Heart left ventricle (tissue), 16 donors: Measurements from ENCODE around the gene PTPN12. TPM values are rescaled to one million over a fixed set of nuclear protein-coding genes. Genes with fewer than 3 reads are reported as not detected.

Source experiments
- ATAC-seq, 4 donors: fragments of 200-7000 bp; cut with Tn5 transposase; one replicate each; pipeline ENCODE4 v1.9.1; 2020 to 2022; ENCODE audit warnings: moderate library complexity in 4 of 4, mild to moderate bottlenecking in 3 of 4, moderate number of reproducible peaks in 1 of 4
- DNase-seq, 5 donors: peaks; one replicate each; pipeline ENCODE4 v3.0.0-alpha.2; 2020
- H3K27ac ChIP-seq, 12 donors: fragments of 200-600 bp; sonication (generic) in 4 of 12; one replicate each; pipeline versions ENCODE4 v1.5.0 to v1.8.0; 2016 to 2022; ENCODE audit warnings: mild to moderate bottlenecking in 2 of 12
- H3K27me3 ChIP-seq, 9 donors: fragments of 200-600 bp; sonication (generic) in 2 of 9; one replicate each; pipeline versions ENCODE4 v1.5.1 to v1.8.0; 2016 to 2022; ENCODE audit warnings: mild to moderate bottlenecking in 3 of 9
- H3K36me3 ChIP-seq, 9 donors: fragments of 200-600 bp; sonication (generic) in 2 of 9; one replicate each; pipeline versions ENCODE4 v1.5.0 to v1.8.0; 2018 to 2022; ENCODE audit warnings: mild to moderate bottlenecking in 2 of 9
- H3K4me1 ChIP-seq, 12 donors: fragments of 200-600 bp; sonication (generic) in 4 of 12; one replicate each; pipeline versions ENCODE4 v1.5.0 to v1.8.0; 2016 to 2022; ENCODE audit warnings: mild to moderate bottlenecking in 3 of 12
- H3K4me3 ChIP-seq, 12 donors: fragments of 200-600 bp; sonication (generic) in 4 of 12; one replicate each; pipeline versions ENCODE4 v1.5.0 to v1.8.0; 2017 to 2022; ENCODE audit warnings: mild to moderate bottlenecking in 9 of 12, moderate library complexity in 4 of 12
- H3K9me3 ChIP-seq, 12 donors: fragments of 200-600 bp; sonication (generic) in 4 of 12; one replicate each; pipeline versions ENCODE4 v1.5.0 to v1.8.0; 2016 to 2022; ENCODE audit warnings: mild to moderate bottlenecking in 1 of 12
- POLR2A ChIP-seq, 2 donors: fragments of 450-650 bp; IDR thresholded peaks; one replicate each; pipeline ENCODE4 v1.6.1; 2017; ENCODE audit warnings: antibody characterized with exemption in 2 of 2, mild to moderate bottlenecking in 2 of 2, moderate library complexity in 2 of 2
- WGBS, 4 donors: extraction: QIAGEN DNeasy Blood & Tissue Kit in 2 of 4; methylation state at CpG; one replicate each; pipeline versions ENCODE4 v1.1.5 to v1.1.7; 2013 to 2018; 5-methylcytosine and 5-hydroxymethylcytosine counted together
- intact Hi-C, 10 donors: fragments of 100-400 bp; cut with DNase I; formaldehyde crosslinking; loops; one replicate each; pipeline versions ENCODE4 v1.11.1 to v1.14.2; 2022
- polyA plus RNA-seq, 2 donors: library from polyadenylated mRNA; stranded (reverse); fragments of 200-250 nt; gene quantifications; one replicate each; pipeline ENCODE4 v1.2.3, GENCODE V29; 2013
- total RNA-seq, 9 donors: library from RNA; depleted of rRNA in 2 of 9; stranded (reverse); fragments of >200 nt in 2 of 9; fragmentation: NEBNext Ultra II Directional in 3 of 9; extraction: Animal tissue kit (Norgen Biotek cat#: 25700) in 3 of 9; gene quantifications; one replicate each; pipeline versions ENCODE4 v1.1.0 to v1.2.4, GENCODE V29; 2016 to 2023
- TF ChIP-seq, protein P1 (sequence below), 12 donors: fragments of 200-600 bp; sonication (generic) in 4 of 12; IDR thresholded peaks; one replicate each; pipeline versions ENCODE4 v1.5.0 to v1.8.0; 2018 to 2022; ENCODE audit warnings: antibody characterized with exemption in 12 of 12, mild to moderate bottlenecking in 5 of 12
- donor health status: ischemic (EF 13 %, LVEDD 7.1; RV severe dilation, severe dysfunction).
- donor health status: healthy with polysubstance abuse.
- donor health status: DM: no; HTN: yes; CAD: no.
- donor health status: DM: no; HTN: no; CAD: no.
- donor health status: ischemic (EF 25% LVEDD 6.9; RV normal size, moderate dysfunction).
- donor health status: ischemic (EF 25% LVEDD 5.7; RV mildly dilated, moderate dysfunction).
- donor health status: healthy.
- donor health status: DM: yes; HTN: yes; CAD: no.
- donor health status: ischemic (EF 35%, LVEDD 5.7; RV mildly dilated, moderate dysfunction).
- donor health status: nonischemic (EF 11% LVEDD 7.7; RV severe dilation, severe dysfunction).
- donor health status: DM: yes; HTN: yes; CAD: no.
- donor health status: PGD.
- donor health status: ischemic (EF 29% LVEDD 5.4; RV normal size, mild dysfunction).
- donor health status: nonischemic (EF 23%, LVEDD 6.1; RV moderate dilation, normal function).

PTPN12 gene
- total and polyA plus RNA-seq, 11 donors: 33.9 to 83.9 (median 41.9) TPM

DNA sequence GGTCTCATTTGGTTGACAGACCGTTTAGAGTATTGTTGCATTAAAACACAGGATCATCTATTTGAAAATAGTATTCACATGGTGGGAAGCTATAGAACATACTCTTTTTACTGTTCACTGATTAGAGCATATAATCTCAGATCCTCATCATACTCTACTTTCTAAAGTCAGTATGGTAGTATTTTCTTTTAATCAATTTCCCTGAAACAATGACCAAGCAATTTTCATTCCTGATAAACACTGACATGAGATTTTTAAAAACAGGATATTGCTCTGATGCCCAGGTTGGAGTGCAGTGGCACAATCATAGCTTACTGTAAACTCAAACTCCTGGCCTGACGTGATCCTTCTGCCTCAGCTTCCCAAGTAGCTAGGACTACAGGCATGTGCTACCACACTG is 63.9 kb downstream of the PTPN12 start:
- H3K4me1 ChIP-seq: no peaks in the 10 kb centered on the region
- no peak overlapping the region for H3K27ac ChIP-seq
- DNase-seq (no peak), ATAC-seq (no peak)
- peaks cover 0 to 89% (median 71%) of the 10 kb centered on the region in 9 donors for H3K36me3 ChIP-seq
- no peaks in the 10 kb centered on the region for H3K27me3 ChIP-seq
- no peaks in the 10 kb centered on the region for H3K9me3 ChIP-seq
- intact Hi-C loops: loop anchor here in 1 of 10 donors (10.0 kb wide), 1 partner anchor 56 kb away; no protein-coding TSS in a partner anchor
- 70 to 88% (median 78%) methylated on average over 2 of the region's 2 CpGs for WGBS, 4 donors
- H3K4me3 ChIP-seq: no peak overlapping the region
- TF ChIP-seq, protein P1, sequence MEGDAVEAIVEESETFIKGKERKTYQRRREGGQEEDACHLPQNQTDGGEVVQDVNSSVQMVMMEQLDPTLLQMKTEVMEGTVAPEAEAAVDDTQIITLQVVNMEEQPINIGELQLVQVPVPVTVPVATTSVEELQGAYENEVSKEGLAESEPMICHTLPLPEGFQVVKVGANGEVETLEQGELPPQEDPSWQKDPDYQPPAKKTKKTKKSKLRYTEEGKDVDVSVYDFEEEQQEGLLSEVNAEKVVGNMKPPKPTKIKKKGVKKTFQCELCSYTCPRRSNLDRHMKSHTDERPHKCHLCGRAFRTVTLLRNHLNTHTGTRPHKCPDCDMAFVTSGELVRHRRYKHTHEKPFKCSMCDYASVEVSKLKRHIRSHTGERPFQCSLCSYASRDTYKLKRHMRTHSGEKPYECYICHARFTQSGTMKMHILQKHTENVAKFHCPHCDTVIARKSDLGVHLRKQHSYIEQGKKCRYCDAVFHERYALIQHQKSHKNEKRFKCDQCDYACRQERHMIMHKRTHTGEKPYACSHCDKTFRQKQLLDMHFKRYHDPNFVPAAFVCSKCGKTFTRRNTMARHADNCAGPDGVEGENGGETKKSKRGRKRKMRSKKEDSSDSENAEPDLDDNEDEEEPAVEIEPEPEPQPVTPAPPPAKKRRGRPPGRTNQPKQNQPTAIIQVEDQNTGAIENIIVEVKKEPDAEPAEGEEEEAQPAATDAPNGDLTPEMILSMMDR (IDR thresholded peaks at IDR 0.05): no peak
- no peak for TF ChIP-seq POLR2A (IDR thresholded peaks at IDR 0.05)

DNA sequence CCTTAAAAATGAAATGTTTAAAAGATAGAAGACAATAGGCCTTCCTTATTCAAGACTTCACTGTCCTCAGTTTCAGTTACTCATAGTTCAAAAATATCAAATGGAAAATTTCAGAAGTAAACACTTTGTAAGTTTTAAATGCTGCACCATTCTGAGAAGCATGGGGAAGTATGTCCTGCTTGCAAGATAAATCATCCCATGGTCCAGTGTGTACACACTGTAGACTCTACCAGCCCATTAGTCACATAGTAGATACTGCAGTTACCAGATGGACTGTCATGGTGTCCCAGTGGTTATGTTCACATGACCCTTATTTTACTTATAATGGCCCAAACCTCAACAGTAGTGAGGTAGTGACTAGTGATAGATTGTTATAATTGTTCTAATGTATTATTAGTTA is 69.5 kb downstream of the PTPN12 start:
- no peak for TF ChIP-seq POLR2A (IDR thresholded peaks at IDR 0.05)
- TF ChIP-seq, protein P1 (IDR thresholded peaks at IDR 0.05): no peak
- ATAC-seq: no peak
- H3K27ac ChIP-seq: no peak overlapping the region
- no peaks in the 10 kb centered on the region for H3K27me3 ChIP-seq
- no peak for DNase-seq
- H3K4me1 ChIP-seq: no peaks in the 10 kb centered on the region
- intact Hi-C loops: loop anchor here in 1 of 10 donors (10.0 kb wide), 1 partner anchor 62 kb away; no protein-coding TSS in a partner anchor
- no peak overlapping the region for H3K4me3 ChIP-seq
- H3K9me3 ChIP-seq: no peaks in the 10 kb centered on the region
- H3K36me3 ChIP-seq: peaks cover 0 to 85% (median 67%) of the 10 kb centered on the region in 9 donors

DNA sequence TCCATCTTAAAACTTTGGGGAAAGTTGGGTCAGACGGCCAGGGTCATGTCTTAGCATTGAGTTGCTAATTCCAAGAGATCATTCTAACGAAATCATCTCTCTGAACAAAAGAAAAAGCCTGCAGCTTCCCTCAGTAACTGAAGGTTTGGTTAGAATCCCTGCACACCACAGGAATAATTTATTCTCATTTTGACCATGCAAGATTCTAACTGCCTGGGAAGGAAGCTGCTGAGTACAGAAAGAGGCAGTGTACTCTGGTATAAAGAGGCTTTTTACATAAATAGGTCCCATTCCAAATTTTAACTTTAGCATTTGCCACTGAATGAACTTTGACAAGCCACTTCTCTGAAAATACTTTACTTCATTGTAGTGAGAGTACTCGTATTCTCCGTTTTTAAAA is 82.2 kb downstream of the PTPN12 start:
- intact Hi-C loops: no loop called here
- no peak overlapping the region for H3K27ac ChIP-seq
- H3K4me1 ChIP-seq: peaks cover 0 to 8% (median 0%) of the 10 kb centered on the region in 12 donors
- peaks cover 0 to 96% (median 57%) of the 10 kb centered on the region in 9 donors for H3K36me3 ChIP-seq
- WGBS, 4 donors: 90 to 97% (median 93%) methylated on average over 4 of the region's 4 CpGs
- H3K27me3 ChIP-seq: no peaks in the 10 kb centered on the region
- DNase-seq: no peak
- TF ChIP-seq POLR2A (IDR thresholded peaks at IDR 0.05): no peak
- TF ChIP-seq, protein P1 (IDR thresholded peaks at IDR 0.05): no peak
- no peaks in the 10 kb centered on the region for H3K9me3 ChIP-seq
- no peak overlapping the region for H3K4me3 ChIP-seq
- ATAC-seq: no peak

DNA sequence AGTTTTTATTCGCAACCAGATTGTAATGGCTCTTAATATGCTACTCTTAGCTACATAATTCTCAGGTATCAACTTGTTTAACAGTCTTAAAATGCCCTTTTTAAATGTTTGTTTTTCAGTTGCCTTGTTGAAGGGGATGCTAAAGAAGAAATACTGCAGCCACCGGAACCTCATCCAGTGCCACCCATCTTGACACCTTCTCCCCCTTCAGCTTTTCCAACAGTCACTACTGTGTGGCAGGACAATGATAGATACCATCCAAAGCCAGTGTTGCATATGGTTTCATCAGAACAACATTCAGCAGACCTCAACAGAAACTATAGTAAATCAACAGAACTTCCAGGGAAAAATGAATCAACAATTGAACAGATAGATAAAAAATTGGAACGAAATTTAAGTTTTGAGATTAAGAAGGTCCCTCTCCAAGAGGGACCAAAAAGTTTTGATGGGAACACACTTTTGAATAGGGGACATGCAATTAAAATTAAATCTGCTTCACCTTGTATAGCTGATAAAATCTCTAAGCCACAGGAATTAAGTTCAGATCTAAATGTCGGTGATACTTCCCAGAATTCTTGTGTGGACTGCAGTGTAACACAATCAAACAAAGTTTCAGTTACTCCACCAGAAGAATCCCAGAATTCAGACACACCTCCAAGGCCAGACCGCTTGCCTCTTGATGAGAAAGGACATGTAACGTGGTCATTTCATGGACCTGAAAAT is 89.7 kb downstream of the PTPN12 start:
- no peak for DNase-seq
- WGBS, 4 donors: 90 to 94% (median 90%) methylated on average over 6 of the region's 6 CpGs
- no peaks in the 10 kb centered on the region for H3K4me1 ChIP-seq
- no peaks in the 10 kb centered on the region for H3K27me3 ChIP-seq
- no peak overlapping the region for H3K4me3 ChIP-seq
- H3K9me3 ChIP-seq: no peaks in the 10 kb centered on the region
- peaks cover 0 to 97% (median 73%) of the 10 kb centered on the region in 9 donors for H3K36me3 ChIP-seq
- TF ChIP-seq, protein P1 (IDR thresholded peaks at IDR 0.05): no peak
- TF ChIP-seq POLR2A (IDR thresholded peaks at IDR 0.05): no peak
- intact Hi-C loops: loop anchor here in 1 of 10 donors (10.0 kb wide), 1 partner anchor 92 kb away; the partner anchor contains the start of gene PTPN12
- ATAC-seq: no peak
- no peak overlapping the region for H3K27ac ChIP-seq
